SK-N-SH treated with all-trans-retinoic acid at 6 μM for 48 hours (cell line): Measurements from ENCODE around the gene PYY.

Experiments used
- ATAC-seq: fragments of 200-7000 bp; cut with Tn5 transposase; 3 replicates; pipeline ENCODE4 v1.9.1; 2020; ENCODE audit warnings: mild to moderate bottlenecking, moderate library complexity
- ARNTL ChIP-seq: fragments of 450-650 bp; formaldehyde crosslinking; IDR thresholded peaks from 2 replicates; pipeline ENCODE4 v1.5.0; 2020; ENCODE audit warnings: low read depth, mild to moderate bottlenecking, moderate library complexity, borderline replicate concordance
- BACH2 ChIP-seq: fragments of 250-450 bp; sonication (Bioruptor Pico); IDR thresholded peaks from 2 replicates; pipeline ENCODE4 v1.9.0; 2021; ENCODE audit warnings: mild to moderate bottlenecking, borderline replicate concordance
- CREB5 ChIP-seq: fragments of 250-450 bp; sonication (Bioruptor Pico); IDR thresholded peaks from 2 replicates; pipeline ENCODE4 v1.5.1; 2020; ENCODE audit warnings: low read depth, mild to moderate bottlenecking, moderate library complexity
- CSDC2 ChIP-seq: fragments of 250-450 bp; sonication (Bioruptor Pico); IDR thresholded peaks from 2 replicates; pipeline ENCODE4 v1.5.0; 2020; ENCODE audit warnings: mild to moderate bottlenecking, moderate library complexity
- CSRNP3 ChIP-seq: fragments of 250-450 bp; sonication (Bioruptor Pico); IDR thresholded peaks from 2 replicates; pipeline ENCODE4 v1.5.1; 2021; ENCODE audit warnings: mild to moderate bottlenecking, moderate library complexity
- ESRRG ChIP-seq: fragments of 250-450 bp; sonication (Bioruptor Pico); IDR thresholded peaks from 2 replicates; pipeline ENCODE4 v1.6.1; 2021; ENCODE audit warnings: mild to moderate bottlenecking
- GLIS3 ChIP-seq: fragments of 250-450 bp; sonication (Bioruptor Pico); IDR thresholded peaks from 2 replicates; pipeline ENCODE4 v1.5.0; 2020; ENCODE audit warnings: mild to moderate bottlenecking, moderate library complexity
- ISL1 ChIP-seq: fragments of 250-450 bp; sonication (Bioruptor Pico); IDR thresholded peaks from 2 replicates; pipeline ENCODE4 v2.1.2; 2022; ENCODE audit warnings: mild to moderate bottlenecking, moderate library complexity
- POU6F1 ChIP-seq: fragments of 250-450 bp; sonication (Bioruptor Pico); IDR thresholded peaks from 2 replicates; pipeline ENCODE4 v1.8.0; 2021; ENCODE audit warnings: low read depth, mild to moderate bottlenecking, moderate library complexity, borderline replicate concordance
- PPARA ChIP-seq: fragments of 250-450 bp; sonication (Bioruptor Pico); IDR thresholded peaks from 2 replicates; pipeline ENCODE4 v1.5.0; 2020; ENCODE audit warnings: mild to moderate bottlenecking, borderline replicate concordance
- RARB ChIP-seq: fragments of 250-450 bp; sonication (Bioruptor Pico); IDR thresholded peaks from 2 replicates; pipeline ENCODE4 v1.8.0; 2021; ENCODE audit warnings: mild to moderate bottlenecking, moderate library complexity
- SNAI2 ChIP-seq: fragments of 250-450 bp; sonication (Bioruptor Pico); IDR thresholded peaks from 2 replicates; pipeline ENCODE4 v1.5.0; 2020; ENCODE audit warnings: mild to moderate bottlenecking, moderate library complexity
- TCF4 ChIP-seq: fragments of 250-450 bp; sonication (Bioruptor Pico); IDR thresholded peaks from 2 replicates; pipeline ENCODE4 v1.8.0; 2021; ENCODE audit warnings: mild to moderate bottlenecking, moderate library complexity, borderline replicate concordance
- TOX ChIP-seq: fragments of 250-450 bp; sonication (Bioruptor Pico); IDR thresholded peaks from 2 replicates; pipeline ENCODE4 v1.8.0; 2021; ENCODE audit warnings: mild to moderate bottlenecking, moderate library complexity, borderline replicate concordance
- TSHZ2 ChIP-seq: fragments of 250-450 bp; sonication (Bioruptor Pico); IDR thresholded peaks from 2 replicates; pipeline ENCODE4 v1.5.0; 2020; ENCODE audit warnings: mild to moderate bottlenecking, moderate library complexity
- ZC3H10 ChIP-seq: fragments of 250-450 bp; sonication (Bioruptor Pico); IDR thresholded peaks from 2 replicates; pipeline ENCODE4 v1.5.1; 2021; ENCODE audit warnings: mild to moderate bottlenecking, moderate library complexity
- ZFP3 ChIP-seq: fragments of 250-450 bp; sonication (Bioruptor Pico); IDR thresholded peaks from 2 replicates; pipeline ENCODE4 v1.5.0; 2020; ENCODE audit warnings: mild to moderate bottlenecking, moderate library complexity
- ZFP30 ChIP-seq: fragments of 450-650 bp; formaldehyde crosslinking; IDR thresholded peaks from 2 replicates; pipeline ENCODE4 v1.5.0; 2022; ENCODE audit warnings: mild to moderate bottlenecking, moderate library complexity
- ZNF565 ChIP-seq: fragments of 450-650 bp; formaldehyde crosslinking; conservative IDR thresholded peaks from 2 replicates; pipeline ENCODE4 v1.5.0; 2020; ENCODE audit warnings: low read depth, mild to moderate bottlenecking, moderate library complexity
- ZNF70 ChIP-seq: fragments of 450-650 bp; formaldehyde crosslinking; IDR thresholded peaks from 2 replicates; pipeline ENCODE4 v1.5.0; 2020; ENCODE audit warnings: mild to moderate bottlenecking, moderate library complexity

PYY gene

GRCh38 chr17:43916385-43916784 is 37.4 kb downstream of the PYY start:
- no peak for TF ChIP-seq CSDC2 (CRISPR knock-in tag)
- no peak for TF ChIP-seq ISL1
- no peak for TF ChIP-seq ARNTL (CRISPR knock-in tag)
- TF ChIP-seq BACH2 (CRISPR knock-in tag): no peak
- no peak for TF ChIP-seq GLIS3 (CRISPR knock-in tag)
- TF ChIP-seq RARB: no peak
- no peak for TF ChIP-seq POU6F1 (CRISPR knock-in tag)
- no peak for TF ChIP-seq TCF4 (CRISPR knock-in tag)
- TF ChIP-seq TOX (CRISPR knock-in tag): no peak
- TF ChIP-seq ZNF70 (CRISPR knock-in tag): no peak
- TF ChIP-seq SNAI2 (CRISPR knock-in tag): no peak
- TF ChIP-seq ZFP3 (CRISPR knock-in tag): no peak
- TF ChIP-seq PPARA (CRISPR knock-in tag): no peak
- no peak for TF ChIP-seq CSRNP3
- TF ChIP-seq ZFP30 (CRISPR knock-in tag): no peak
- TF ChIP-seq ZC3H10: no peak
- TF ChIP-seq ESRRG (CRISPR knock-in tag): no peak
- no peak for TF ChIP-seq ZNF565 (CRISPR knock-in tag)
- no peak for ATAC-seq

GRCh38 chr17:43915559-43915958 is 38.2 kb downstream of the PYY start:
- no peak for ATAC-seq
- TF ChIP-seq TSHZ2 (CRISPR knock-in tag) (no peak), CREB5 (no peak), PPARA (CRISPR knock-in tag) (no peak), CSRNP3 (no peak), TOX (CRISPR knock-in tag) (no peak)

GRCh38 chr17:43914451-43914850 is 39.3 kb downstream of the PYY start:
- no peak for ATAC-seq
- TF ChIP-seq ARNTL (CRISPR knock-in tag) (no peak), CSRNP3 (no peak), BACH2 (CRISPR knock-in tag) (no peak), SNAI2 (CRISPR knock-in tag) (no peak), RARB (no peak), ESRRG (CRISPR knock-in tag) (no peak), CREB5 (no peak), ZFP30 (CRISPR knock-in tag) (no peak)
- TF ChIP-seq, all 23 proteins: peak for 0
